ENCODE results near the gene BMP10.
"Not testable (repeated sequence)": the region's sequence is repeated elsewhere in the genome, so short reads cannot be mapped to it uniquely, and the experiment has no call there.

Gene BMP10, protein sequence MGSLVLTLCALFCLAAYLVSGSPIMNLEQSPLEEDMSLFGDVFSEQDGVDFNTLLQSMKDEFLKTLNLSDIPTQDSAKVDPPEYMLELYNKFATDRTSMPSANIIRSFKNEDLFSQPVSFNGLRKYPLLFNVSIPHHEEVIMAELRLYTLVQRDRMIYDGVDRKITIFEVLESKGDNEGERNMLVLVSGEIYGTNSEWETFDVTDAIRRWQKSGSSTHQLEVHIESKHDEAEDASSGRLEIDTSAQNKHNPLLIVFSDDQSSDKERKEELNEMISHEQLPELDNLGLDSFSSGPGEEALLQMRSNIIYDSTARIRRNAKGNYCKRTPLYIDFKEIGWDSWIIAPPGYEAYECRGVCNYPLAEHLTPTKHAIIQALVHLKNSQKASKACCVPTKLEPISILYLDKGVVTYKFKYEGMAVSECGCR
- 0 reads per million in 2 donors for total RNA-seq

DNA sequence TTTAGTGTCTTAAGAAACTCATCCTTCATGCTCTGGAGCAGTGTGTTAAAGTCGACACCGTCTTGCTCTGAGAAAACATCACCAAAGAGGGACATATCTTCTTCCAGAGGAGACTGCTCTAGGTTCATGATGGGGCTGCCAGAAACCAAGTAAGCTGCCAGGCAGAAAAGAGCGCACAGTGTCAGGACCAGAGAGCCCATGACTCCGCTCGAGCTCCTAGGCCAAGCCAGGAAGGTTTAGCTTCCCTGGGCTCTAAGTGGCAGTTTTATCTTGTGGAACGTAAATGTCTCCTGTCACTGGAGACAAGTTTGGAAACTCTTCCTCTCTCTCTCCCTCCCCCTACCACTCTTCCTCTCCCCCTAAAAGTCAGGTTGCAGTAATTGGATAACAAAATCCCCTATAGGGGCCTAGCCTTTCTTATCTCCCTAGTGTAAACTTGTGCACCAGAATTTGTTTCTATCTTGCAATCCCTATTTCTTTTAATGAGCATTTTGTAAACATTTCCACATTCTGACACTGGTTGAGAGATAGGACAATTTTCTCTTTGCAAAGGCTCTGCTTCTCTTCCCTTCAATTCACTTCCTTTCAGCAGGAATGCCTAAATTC, at the start of gene BMP10:
BMP10 (minus strand) TSS at position 239 of the 606 bp plus-strand sequence; CDS start at position 200, 39 bp downstream.
- DNase-seq: no peak

DNA sequence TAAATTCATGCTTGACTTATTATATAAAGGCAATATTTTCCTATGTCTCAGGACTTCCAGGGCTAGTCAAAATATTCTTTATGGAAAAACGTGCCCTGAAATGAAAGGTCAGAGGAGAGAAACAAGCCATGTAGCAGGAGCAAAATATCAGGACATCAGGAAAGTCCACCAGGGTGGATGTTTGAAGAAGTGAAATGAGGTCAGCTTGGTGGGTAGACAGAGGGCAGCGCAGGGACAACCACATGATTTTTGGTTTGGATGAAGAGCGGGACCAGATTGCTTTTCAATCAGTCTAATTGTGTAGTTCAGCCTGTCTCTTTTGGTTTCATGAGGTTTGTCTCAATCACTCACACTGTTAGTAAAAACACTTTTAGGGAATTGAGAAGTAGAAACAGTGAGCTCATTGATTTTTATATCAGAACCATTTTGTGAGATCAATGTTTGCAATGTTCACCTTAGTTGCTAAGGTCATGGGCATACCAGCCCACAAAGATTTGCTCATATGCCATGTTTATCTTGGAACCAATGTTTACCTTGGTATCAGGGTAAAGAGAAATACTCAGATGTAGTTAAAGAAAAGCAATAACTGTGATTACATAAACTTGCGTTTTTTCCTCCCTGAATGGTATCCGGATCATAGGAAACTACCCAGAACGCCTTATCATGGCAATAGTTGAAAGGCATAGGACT, 49.4 kb upstream of the BMP10 start:
- DNase-seq: no peak

DNA sequence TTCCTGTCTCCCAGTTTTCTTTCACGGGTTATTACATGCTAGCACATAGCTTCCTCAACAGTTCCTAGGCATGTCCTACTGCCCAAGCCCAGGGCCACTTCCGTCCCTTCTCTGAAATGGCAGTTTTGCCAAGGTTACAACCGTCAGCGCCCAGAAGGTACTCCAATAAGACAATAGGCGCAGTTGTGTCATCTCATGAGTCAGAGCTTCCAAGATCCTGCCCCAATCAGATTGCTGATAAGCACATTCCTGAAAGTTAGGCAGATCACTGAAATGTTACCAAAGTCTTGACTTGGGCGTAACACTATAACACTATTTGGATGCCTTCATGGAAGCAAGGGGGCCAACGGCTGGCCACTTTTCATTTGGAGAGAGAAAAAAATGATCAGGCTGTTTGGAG, 47.3 kb upstream of the BMP10 start:
- DNase-seq: no peak

DNA sequence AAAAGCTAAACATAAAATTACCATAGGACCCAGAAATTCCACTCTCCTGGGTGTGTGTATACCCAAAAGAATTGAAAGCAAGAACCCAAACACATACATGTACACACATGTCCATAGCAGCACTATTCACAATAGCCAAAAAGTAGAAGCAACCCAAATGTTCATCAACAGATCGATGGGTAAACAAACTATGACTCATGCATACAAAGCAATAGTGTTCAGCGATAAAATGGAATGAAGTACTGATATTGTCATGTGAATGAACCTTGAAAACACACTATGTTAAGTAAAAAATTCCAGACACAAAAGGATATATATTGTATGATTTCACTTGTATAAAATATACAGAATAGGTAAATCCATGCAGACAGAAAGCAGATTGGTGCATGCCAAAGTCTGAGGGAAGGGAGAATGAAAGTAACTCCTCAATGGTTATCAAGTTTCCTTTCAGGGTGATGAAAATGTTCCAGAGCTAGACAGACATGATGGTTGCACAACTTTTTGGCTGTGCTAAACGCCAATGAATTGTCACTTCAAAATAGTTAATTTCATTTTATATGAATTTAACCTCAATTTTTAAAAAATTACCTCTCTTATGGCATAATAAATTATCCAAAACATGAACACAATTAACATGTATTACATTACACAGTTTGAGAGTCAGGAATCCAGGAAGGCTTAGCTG, 46.0 kb upstream of the BMP10 start:
- DNase-seq: no peak

DNA sequence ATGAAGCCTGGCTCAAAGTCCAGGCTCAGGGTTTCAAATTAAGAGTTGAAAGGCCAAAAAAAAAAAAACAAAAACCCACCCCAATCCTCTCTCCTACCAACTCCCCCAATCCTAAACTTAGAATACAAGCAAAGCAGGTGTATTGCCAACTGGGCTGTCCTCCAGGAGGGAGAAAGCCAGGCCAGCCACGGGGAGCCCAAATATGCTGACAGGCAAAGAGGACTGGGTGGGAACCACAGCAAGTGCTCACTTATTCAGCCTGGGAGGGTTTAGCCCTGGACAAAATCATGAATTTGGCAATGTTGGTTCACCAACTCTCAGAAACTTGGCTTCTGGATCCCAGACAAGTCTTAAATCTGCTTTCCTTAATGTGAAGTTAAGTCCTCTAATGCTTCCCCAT, 45.0 kb upstream of the BMP10 start:
- DNase-seq: no peak

DNA sequence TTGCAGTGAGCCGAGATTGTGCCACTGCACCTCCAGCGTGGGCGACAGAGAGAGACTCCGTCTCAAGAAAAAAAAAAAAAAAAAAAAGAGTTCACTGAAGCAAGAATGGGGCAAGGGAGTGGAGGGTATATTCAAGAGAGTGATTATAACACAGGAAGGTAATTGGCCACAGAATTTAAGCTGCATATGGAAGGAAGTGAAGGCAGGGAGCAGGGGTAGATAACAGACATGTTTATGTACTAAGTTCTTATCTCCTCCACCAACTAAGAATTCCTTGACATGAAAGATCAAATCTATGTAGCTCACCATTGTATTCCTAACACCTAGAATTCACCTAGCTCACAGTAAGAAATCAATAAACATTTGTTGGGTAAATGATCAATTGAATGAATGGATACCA, 44.2 kb upstream of the BMP10 start:
- DNase-seq: no peak

DNA sequence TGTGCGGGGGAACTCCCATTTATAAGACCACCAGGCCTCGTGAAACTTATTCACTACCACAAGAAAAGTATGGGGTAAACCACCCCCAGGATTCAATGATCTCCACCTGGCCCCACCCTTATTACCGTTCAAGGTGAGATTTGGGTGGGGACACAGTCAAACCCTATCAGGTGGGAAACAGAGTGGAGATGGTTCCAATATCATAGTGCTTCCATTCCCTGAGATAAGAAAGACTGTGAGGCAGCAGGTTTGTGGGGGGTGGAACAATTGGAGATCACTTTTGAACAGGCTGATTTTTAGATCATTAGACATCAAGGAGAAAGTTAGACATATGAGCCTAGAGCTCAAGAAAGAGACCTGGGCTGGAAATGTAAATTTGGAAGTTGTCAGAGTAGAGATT, 42.2 kb upstream of the BMP10 start:
- no peak for DNase-seq

DNA sequence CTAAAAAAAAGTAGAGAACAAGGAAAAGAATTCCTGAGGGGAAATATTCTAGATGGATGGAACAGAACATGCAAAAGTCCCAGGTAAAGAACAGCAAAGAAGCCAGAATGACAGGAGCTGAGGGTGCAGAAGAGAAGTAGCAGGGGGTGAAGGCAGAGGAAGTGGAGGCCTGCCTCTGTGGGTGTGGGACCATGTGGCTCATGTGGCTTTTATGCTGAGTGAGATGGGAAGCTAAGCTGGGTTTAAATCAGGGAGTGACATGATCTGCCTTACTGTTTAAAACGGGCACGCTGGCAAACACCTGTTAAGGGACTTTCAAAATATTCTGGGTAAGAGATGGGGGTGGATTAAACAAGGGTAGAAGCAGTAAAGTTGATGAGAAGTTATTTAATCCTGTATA, 41.5 kb upstream of the BMP10 start:
- DNase-seq: peak in 3 of 5 experiments; percentile 13 to 93 (median 31)

DNA sequence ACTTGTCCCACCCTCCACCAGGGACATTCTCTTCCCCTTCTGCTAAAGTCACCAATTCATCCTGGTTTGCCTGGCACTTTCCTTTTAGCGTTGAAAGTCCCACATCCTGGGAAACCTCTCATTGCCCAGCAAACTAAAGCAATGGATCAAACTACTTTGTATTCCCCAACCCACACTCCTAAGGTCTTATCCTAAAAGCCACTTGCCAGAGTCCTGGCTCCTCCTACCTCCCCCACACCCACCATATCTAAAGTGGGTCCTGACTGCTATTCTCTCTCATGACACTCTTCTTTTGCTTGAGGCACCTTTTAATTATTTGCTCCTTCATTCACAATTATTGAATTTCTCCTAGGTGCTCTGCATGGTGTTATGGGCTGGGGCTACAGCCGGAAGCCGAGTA, 40.9 kb upstream of the BMP10 start:
- DNase-seq: no peak

DNA sequence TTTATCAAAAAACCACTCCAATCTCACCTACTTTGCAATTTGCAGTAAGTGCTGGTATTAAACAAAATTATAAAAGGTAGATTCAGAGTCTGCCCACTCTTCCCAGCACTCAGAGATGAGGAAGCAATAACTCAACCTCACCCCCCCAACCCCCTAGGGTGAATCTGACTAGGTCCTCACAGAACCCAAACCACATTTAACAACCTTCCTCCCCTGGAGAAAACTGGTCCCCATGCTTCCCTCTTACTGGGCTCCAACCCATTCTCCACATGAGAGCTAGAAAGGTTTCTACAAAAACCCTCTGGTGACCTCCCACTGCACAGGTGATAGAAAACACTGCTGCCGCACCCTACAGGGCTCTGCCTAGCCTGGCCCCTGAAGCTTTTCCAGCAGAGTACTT, 40.5 kb upstream of the BMP10 start:
- DNase-seq: peak in 1 of 5 experiments; percentile 22

DNA sequence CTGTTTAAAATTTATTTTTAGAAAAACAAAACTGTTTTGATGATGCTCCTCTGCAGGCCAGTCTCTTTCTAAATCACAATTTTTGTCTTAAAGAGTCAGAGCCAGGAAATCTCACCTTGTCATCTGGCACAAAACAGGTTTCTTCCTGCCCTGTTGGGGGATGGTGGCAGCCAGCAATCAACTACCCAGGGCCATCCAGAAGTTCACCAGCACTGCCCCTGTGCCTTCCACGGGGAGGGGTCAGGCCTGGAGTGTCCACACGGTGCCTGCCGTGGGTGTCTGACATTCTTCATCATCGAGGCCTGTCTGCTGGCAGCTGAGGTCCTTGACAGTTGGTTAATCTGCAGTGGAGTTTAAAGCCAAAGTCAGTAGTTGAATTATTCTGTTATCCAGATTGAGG, 40.0 kb upstream of the BMP10 start:
- DNase-seq: peak in 1 of 5 experiments; percentile 58

DNA sequence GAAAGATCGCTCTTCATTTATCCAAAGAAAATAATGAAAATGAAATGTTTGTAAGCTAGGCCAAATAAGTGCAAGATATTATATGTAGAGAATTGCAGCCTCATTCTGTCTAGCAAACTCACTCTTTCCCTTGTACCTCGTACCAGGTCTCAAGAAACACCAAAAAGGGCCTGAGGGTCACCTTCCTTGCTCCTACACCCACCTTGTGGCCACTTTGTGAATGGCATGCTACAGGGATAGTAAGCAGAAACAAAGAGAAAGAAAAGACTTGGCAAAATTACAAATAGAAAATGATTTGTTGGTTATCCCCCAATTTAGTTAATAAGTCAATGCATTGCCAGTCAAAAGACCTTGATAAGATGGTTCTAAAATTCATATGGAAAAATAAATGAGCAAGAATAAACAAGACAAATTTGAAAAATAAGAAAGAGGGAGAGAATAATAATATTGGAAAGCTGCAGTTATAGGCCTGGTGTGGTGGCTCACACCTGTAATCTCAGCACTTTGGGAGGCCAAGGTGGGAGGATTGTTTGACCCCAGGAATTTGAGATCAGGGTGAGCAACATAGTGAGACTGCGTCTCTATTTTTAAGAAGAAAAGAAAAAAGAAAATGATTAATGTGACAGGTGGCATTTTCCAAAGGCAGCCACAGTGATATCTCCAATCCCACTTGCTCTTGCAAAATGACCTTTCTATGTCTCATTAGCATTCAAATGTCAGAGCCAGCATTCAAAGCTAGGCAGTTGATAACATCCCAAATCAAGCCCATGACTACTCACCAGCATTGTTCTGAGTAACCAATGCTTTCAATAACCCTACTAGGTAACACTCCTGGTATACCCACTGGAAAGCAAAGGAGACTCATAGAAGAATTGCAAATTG, 38.8 kb upstream of the BMP10 start:
- peak in 4 of 5 experiments; percentile 20 to 85 (median 53) for DNase-seq

DNA sequence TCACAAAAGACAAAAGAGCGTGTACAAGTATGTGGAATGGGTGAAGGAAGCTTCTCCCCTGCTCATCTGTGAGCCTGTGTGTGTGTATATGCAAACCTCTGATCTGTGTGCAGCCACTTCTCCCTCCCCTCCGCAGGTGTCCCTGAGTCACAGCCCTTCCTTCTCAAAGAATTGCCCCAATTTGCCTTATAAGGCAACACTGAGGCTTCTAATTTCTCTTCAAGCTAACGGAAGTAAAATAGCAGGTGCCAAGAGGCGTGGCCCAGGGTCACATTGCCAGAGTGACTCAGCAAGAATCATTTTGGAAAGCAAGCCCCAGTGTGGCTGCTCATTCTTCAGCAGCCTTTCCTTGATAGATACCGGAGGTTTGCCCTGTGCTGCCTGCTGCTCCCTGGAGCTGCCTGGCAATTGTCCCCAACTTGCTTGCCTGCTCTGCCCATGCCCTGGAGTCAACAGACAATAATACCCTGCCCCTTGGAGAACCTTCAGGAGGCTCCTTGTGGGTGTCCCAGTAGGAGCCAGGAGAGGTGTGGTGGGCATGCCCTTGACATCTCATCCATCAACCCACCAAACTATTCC, 37.3 kb upstream of the BMP10 start:
- DNase-seq: peak; percentile 43 to 98 (median 79)

DNA sequence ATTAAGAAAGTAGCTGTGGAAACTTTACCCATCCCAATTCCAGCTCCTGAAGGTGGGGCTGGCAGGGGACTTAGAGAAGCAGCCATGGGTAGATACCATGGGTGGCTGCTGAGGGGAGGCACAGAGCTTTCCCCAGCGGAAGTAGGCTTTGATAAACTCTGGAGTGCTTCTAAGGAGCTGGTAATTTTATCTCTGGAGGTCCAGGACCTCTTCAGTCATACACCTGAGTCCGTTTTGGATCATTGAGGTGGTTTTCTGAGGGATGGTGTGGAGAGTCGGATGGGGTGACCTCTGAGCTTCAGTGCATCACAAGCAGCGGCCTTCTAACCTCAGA, 36.7 kb upstream of the BMP10 start:
- no peak for DNase-seq

DNA sequence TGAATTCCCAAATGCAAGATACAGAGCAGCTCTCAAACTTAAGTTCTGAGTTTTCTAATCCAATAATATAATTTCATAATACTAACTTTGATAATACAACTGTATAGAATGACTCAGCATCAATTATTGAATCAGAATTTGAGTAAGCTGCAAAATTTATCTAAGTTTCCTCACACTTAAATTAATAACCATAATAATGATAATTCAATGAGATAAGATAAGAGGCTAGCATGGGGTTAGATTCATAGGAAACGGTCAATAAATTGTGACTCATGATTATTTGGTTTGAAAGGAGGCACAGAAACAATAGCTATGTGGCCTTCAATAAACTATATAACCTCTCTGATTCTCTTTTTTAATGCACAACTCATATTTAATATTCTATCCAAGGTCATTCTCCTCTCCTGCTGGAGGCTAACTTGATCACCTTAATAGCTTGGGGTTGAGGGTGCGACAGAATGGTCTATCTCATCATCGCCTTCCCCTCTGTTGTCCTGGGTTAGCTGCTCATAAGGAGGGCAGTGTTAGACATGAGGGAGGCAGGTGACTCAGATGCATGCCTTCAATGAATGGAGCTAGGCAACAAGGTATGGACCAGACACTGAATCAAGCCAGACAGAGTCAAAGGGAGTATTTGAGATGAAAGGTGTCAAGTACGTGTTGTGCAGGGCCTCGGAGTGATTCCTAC, 36.2 kb upstream of the BMP10 start:
- peak in 1 of 5 experiments; percentile 21 for DNase-seq

DNA sequence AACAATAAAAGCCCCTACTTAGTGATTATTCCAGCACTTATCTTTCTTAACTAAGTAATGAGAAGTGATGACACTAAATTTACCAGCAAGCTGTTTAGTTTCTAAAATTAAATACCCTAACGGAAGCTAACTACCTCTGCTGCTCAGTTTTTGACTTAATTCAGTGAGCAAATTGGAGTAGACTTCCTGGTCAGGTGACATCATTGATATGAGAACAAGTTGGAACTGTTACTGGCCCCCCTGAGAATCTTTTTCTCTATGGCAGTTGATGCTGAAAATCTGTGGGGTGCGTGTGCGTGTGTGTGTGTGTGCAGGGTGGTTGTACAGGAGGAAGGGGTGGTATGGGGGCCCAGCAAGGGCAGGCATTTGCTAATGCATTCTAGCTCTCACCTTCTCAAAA, 35.5 kb upstream of the BMP10 start:
- no peak for DNase-seq

DNA sequence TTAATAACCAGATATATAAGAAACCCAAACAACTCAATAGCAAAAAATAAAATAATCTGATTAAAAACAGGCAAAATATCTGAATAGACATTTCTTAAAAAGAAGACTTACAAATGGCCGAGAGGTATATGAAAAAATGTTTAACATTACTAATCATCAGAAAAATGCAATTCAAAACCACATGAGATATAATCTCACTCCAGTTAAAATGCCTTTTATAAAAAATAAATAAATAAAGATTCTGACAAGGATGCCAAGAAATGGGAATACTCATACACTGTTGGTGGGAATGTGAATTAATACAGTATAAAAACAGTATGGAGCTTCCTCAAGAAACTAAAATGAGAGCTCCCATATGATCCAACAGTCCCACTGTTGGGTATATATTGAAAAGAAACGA, 33.9 kb upstream of the BMP10 start:
- no peak for DNase-seq

DNA sequence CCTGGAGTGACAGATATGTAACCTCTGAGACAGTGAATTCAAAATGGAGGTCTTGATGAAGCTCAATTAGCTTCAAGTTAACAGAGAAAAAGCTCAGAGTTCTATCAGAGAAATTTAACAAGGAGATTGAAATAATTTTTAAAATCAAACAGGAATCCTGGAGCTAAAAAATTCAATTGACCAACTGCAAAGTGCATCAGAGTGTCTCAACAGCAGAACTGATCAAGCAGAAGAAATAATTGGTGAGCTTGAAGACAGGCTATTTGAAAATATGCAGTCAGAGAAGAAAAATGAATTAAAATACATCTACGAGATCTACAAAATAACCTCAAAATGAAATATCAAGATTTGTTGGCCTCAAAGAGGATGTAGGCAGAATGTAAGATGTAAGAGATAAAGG, 30.4 kb upstream of the BMP10 start:
- DNase-seq: peak in 1 of 5 experiments; percentile 20

DNA sequence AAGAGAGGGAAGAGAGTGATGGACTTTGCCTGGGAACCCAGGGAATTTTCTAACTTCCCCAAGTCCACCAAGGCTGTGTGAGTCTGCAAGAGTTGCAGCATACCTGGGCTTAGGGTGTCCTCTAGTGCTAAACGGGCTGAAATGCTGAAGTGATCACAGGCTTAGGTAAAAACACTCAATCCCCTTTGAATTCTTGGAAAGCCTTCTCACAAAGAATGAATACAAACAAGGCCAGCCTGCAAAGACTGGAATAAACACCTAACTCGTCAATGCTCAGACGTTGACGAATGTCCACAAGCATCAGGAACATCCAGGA, 30.0 kb upstream of the BMP10 start:
- peak in 1 of 5 experiments; percentile 30 for DNase-seq

DNA sequence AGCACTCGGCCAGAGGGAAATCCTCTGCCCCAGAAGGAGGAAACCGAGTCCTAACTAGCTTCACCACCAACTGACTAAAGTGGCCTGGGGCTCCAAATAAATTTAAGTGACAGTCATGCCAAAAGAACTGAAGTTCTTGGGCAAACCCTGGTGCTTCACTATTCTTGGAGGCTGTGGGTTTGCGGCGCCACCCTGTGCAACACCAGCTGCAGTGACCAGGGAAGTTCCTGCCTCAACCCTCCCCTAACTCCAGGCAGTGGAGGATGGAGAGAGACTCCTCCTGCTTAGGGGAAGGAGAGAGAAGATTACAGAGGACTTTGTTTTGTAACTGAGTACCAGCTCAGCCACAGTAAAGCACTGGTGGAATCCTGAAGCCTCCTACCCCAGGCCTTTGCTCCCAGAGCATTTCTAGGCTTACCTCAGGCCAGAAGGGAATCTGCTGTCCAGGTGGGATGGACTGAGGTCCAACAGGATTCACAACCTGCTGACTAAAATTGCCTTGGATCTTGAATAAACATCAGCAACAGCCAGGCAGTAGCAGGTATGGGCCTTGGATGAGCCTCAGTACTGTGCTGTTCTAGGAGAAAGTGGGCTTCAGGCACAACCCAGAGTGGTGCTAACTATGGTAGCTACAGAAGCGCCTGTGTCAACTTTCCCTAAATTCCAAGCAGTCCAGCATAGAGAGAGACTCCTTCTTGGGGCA, 29.4 kb upstream of the BMP10 start:
- no peak for DNase-seq

DNA sequence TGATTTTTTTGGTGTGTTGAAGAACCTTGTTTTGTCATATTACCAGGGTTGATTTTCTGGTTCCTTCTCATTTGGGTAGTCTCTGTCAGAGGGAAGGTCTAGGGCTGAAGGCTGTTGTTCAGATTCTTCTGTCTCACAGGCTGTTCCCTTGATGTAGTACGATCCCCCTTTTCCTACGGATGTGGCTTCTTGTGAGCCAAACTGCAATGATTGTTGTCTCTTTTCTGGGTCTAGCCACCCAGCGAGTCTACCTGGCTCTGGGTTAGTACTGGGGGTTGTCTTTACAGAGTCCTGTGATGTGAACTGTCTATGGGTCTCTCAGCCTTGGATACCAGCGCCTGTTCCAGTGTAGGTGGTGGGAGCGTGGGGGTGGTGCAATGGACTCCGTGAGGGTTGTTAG, 24.8 kb upstream of the BMP10 start:
- DNase-seq: not testable (repeated sequence)

All from T-helper 2 cell (primary cell).